OCI-LY7 (cell line): Measurements from ENCODE around the gene MAP1A.

Source experiments
- CTCF ChIP-seq: fragments of 200-600 bp; sonication (generic); conservative IDR thresholded peaks from 2 replicates; pipeline ENCODE4 v1.5.1; 2014; ENCODE audit warnings: mild to moderate bottlenecking, antibody characterized with exemption, low read length, moderate library complexity, mixed read lengths
- EZH2phosphoT487 ChIP-seq: fragments of 200-600 bp; sonication (generic); IDR thresholded peaks from 2 replicates; pipeline ENCODE4 v1.6.1; 2018; ENCODE audit warnings: low read depth, borderline replicate concordance, mild to moderate bottlenecking, mixed run types, antibody characterized with exemption, low read length, moderate library complexity, mixed read lengths

DNA sequence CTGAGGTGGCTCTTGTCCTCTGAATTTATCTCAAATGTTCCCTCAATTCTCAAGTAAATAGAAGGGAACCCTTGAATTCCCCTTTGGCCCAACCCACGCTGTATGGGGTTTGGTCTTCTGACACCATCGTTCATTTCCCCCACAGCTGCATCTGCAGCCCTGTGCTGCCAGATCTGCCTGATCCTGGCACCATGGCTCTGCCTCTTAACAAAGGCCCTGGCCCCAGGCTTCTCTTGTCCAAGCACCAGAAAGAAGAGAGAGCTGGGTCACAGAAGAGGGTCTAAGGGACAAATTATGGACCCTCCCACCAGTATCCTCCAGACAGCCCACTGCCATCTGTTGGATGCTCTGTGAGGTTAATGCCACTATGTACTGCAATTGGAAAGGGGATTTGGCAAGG, 1.8 kb downstream of the MAP1A start:
- TF ChIP-seq CTCF (no peak; the same call in 1 of the 2 replicates), EZH2phosphoT487 (no peak)
